A172 (cell line): Measurements from ENCODE around the gene CTSF. TPM values are rescaled to one million over a fixed set of nuclear protein-coding genes. Genes with fewer than 3 reads are reported as not detected.
A peak's percentile ranks its signal among the peaks of the same experiment; 100 is the strongest.
"Not testable (repeated sequence)": the region's sequence is repeated elsewhere in the genome, so short reads cannot be mapped to it uniquely, and the experiment has no call there.

Source experiments
- DNase-seq: peaks from one replicate; pipeline ENCODE4 v3.0.0-alpha.2; 2015; ENCODE audit warnings: low spot score
- total RNA-seq: library from RNA; depleted of rRNA; stranded (reverse); fragments of >200 nt; shearing (Covaris generic); gene quantifications from 2 replicates; pipeline ENCODE4 v1.2.3, GENCODE V29; 2014

The CTSF gene
- total RNA-seq, 1 experiment from 2014 or later: 1.6 TPM

GRCh38 chr11:66559142-66559865 is 9.1 kb downstream of the CTSF start:
- no peak for DNase-seq

DNA sequence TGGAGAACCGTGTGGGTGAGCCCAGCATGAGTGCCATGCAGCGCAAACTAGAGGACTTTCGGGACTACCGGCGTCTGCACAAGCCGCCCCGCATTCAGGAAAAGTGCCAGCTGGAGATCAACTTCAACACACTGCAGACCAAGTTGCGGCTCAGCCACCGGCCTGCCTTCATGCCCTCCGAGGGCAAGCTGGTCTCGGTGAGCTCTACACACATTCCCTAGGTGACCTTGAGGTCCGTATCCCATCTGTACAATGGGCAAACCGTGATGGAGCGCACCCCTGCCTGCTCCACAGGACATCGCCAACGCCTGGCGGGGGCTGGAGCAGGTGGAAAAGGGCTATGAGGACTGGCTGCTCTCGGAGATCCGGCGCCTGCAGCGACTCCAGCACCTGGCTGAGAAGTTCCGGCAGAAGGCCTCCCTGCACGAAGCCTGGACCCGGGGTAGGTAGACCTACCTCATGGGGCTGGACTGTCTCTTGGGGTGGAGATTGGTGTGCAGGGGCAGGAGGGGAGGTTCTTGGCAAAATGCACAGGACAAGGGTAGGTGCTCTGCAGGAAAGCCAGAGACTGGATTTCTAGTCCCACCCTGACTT is 10.6 kb downstream of the CTSF start:
- no peak for DNase-seq

- no peak for DNase-seq
Observed at GRCh38 chr11:66556086-66556485, 12.3 kb downstream of the CTSF start.

DNA sequence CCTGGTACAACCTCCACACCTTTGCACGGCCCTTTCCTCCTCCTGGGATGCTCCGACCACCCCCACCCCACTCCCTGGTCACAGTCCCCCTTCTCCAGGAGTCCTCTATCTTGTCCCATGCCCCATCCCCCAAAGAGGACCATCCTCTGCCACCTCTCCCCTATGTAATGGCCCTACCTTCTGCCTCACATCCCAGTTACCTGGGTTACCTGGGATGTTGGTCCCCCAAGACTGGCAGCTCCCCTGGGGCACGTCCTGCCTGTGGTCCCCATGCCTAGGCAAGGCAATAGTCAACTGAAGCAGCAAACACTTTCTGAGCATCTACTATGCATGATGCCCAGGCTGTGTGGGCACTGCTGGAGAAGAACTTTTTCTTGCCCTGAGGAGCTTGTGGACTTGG is 13.0 kb downstream of the CTSF start:
- no peak for DNase-seq

DNA sequence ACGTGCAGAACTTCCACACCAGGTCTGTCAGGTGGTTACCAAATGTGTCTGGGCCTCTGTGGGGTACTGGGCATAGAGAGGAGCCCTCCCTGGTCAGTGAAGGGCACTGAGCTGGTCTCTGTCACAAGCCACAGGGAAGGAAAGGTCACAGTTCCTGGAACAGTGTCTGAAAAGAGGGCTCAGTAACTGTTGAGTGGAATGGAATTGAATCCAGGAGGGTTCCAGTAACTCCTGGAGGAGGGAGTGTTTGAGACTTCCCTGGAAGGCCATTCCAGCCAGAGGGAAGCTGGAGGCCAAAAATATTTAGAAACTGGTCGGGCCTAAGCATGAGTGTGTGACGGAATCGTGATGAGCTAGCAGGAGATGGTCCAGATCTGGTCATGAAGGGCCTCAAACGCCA is 13.8 kb downstream of the CTSF start:
- DNase-seq: no peak

GRCh38 chr11:66550887-66551286 is 17.5 kb downstream of the CTSF start:
- no peak for DNase-seq

DNA sequence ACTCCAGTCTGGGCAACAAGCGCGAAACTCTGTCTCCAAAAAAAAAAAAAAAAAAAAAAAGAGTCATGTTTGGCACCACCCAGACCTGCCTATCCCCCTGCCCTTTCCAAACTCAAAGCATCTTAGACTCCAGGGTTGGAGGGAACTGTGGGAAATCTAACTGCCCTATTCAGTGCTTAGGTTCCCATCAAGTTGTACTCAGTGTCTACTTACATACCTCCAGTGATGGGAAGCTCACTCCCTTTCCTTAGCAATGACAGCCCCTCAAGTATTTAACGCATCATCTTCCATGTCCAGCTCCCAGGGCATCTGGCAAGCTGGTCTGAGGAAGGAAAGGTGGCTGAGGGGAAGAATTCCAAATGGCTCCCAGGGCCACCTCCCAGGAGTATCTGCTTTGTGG is 18.7 kb downstream of the CTSF start:
- DNase-seq: no peak

GRCh38 chr11:66548774-66549630 is 19.4 kb downstream of the CTSF start:
- DNase-seq: no peak

DNA sequence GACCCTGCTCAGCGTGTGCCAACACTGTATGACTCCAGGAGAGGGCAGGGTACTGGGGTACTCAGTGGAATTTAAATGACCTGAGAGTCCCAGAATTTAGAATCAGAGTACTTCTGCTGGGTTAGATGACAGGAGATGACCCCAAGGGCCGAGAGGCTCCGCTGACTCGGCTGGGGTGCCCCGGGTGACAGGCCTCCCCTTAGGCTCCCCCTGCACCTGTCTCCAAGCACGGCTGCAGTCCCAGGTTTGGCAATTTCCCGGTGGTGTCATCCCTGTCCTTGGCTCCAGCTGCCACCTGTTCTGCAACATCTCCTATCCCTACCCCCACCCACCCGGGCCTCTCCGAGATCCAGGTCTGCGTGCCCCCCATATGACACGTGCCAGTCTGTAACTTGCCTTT is 20.4 kb downstream of the CTSF start:
- DNase-seq: no peak

DNA sequence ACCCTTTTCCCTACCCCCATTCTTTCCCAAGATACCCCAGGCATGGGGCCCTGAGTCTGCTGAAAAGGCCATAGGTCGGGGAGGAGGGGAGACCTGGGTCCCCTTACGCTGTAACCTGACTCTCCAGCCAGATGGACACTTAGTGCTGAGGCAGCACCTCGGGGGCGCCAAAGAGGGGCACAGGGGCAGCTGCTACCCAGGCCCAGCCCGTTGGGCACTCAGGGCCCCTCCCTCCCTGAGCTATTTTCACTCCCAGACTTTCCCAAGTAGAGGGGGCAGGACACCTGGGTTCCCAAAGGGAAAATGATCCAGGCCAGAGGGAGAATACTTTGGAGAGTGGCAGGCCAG is 20.8 kb downstream of the CTSF start:
- DNase-seq: no peak

DNA sequence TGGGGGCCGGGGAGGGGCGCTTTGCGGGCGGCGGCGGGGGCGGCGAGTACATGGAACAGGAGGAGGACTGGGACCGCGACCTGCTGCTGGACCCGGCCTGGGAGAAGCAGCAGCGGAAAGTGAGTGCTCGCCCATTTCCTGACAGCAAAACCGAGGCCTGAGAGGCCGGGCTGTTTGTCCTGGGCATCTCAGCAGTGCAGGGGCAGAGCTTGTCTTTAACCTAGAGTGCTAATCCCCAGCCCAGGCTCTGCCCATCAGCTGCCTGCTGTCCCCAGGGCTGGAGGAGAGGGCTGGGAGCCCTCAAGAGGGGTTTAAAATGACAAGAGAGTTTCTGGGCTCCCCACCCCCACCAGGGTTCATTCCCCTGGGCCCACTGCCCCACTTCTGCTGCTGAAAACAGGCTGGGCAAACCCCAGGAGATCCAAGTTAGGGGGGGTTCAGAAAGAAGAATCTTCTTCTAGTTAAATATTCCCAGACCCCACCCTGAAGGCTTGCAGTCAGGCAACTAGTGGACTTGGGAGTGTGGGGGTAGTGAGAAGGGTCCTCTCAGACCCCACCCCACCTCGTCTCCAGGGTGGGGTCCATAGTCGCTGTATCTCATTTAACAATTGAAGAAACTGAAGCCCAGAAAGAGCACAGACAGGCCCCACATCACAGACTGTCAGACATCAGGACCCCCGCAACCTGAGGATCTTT is 21.3 kb downstream of the CTSF start:
- DNase-seq: no peak

DNA sequence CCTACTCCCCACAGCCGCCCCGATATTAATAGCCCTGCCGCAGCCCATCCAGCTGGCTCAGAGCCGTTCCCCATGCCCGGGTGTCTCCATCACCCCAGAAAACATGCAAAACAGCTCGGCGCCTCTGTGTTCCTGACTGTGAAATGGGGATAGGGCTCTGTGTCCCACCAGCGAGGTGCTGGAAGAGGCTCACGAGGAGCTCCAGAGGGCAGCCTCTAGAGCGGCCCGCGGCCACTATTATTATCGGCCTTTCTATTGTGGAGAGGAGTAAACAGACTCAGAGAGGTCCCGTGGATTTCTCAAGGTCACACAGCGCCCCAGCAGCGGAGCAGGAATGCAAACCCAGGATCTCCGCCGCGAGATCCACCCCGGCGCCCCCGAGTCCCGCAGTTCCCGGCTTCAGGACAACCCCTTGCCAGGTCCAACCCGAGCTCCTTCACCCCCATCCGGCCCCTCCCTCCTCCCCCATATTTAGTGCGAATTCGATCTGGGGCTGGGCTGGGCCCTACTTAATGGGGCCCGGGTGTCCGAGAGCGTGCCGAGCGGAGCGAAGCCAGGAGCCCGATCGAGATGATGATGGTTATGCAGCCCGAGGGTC is 21.9 kb downstream of the CTSF start, which contains the start of gene ACTN3:
TSS of gene ACTN3 (plus strand) at position 536 of the 598 bp plus-strand sequence. CDS start at position 571, 35 bp downstream.
- DNase-seq: no peak

- peak; percentile 91 for DNase-seq
Observed at GRCh38 chr11:66545701-66546367, 22.6 kb downstream of the CTSF start, which contains the start of gene ZDHHC24. TSS of gene ZDHHC24 (minus strand) at chr11:66546048. CDS start at chr11:66546003, 45 bp downstream.

DNA sequence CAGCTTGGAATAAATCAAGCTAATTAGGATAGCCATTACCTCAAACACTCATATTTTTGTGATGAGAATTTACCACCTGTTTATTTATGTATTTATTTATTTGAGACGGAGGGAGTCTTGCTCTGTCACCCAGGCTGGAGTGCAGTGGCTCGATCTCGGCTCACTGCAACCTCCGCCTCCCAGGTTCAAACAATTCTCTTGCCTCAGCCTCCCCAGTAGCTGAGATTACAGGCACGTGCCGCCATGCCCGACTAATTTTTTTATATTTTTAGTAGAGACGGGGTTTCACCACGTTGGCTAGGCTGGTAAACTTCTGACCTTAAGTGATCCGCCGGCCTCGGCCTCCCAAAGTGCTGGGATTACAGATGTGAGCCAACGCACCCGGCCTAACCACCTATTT is 23.5 kb downstream of the CTSF start:
- DNase-seq: not testable (repeated sequence)

- no peak for DNase-seq
Observed at GRCh38 chr11:66543263-66544107, 24.9 kb downstream of the CTSF start.

DNA sequence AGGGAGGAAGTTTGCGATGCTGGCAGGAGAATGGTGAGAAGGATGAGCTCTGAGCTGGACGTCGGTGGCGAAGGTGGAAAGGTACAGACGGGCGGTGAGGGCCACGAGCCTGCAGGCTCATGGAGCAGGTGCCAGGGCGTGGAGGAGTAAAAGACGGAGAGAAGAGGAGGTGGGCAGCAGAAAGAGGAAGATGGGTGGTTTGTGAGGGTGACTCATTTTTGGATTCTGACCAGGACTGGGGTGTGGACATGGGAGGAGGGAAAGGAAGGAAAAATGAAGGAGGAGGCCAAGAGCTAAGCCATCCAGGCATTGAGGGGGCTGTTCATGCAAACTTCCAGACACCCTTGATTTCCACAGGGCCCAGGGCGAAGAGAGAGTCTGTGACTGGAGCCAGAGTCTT is 26.0 kb downstream of the CTSF start:
- peak; percentile 61 for DNase-seq

GRCh38 chr11:66541892-66542291 is 26.5 kb downstream of the CTSF start:
- no peak for DNase-seq

DNA sequence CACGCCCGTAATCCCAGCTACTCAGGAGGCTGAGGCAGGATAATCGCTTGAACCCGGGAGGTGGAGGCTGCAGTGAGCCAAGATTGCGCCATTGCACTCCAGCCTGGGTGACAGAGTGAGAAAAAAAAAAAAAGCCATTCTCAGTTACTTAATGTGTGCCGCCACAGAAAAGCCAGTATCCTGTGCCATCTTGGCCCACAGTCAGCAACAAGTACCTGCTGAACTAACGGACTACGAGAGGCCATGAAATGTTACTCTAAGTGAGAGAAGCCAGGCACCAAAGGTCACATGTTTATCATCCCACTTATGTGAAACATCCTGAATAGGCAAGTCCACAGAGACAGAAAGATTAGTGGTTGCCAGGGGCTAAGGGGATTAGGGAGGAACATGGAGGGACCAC is 27.8 kb downstream of the CTSF start:
- not testable (repeated sequence) for DNase-seq

DNA sequence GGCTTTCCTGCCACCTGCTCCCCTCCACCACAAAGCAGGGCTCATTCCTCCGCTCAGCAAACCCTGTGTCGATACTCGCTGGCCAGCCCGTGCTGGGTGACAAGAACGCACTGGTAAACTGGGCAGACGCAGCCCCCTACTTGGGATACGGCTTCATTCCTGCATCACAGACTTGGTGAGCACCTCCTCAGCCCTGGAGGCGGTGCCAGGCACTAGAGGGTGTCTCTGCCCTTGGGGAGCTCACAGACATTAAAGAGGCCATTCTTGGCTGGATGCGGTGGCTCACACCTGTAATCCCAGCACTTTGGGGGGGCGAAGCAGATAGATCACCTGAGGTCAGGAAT is 28.6 kb downstream of the CTSF start:
- no peak for DNase-seq

DNA sequence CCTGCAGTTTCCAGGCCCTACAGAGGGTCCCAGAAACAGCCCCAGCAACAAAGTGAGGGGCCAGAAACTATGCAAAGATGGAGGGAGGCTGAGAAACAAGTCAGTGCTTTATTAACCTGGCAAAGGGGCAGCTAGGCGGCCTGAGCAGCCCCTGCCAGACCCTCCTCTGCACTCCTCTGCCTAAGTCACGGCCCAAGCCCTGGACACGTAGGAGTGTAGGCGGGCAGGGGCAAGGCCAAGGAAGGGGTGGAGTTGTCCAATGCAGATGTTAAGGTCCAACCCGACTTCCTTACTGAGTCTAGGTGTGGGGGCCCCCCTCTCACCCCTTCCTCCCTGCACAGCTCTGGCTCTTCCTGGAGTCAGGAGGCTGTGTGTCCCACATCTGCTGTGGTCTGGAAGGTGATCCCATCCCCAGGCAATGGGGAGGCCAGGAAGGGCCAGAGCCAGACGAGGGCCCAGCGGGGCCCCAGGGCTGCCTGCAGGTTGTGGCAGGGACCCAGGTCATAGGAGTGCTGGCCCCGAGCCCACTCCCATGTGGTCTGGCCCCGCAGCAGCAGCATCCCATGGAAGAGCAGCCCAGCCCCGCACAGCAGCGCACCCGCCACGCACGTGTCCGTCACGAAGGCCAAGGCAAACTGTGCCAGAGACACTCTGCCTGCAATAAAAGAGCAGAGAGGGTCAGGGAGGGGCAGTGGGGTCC is 29.1 kb downstream of the CTSF start:
- no peak for DNase-seq
